Sigmoid colon (tissue), 4 donors: ENCODE measurements around the gene C14orf119.

ENCODE experiments used
- EP300 ChIP-seq, 4 donors: sonication (generic); formaldehyde crosslinking; IDR thresholded peaks; one replicate each; pipeline ENCODE4 v1.6.1; 2017; ENCODE audit warnings: antibody characterized with exemption in 4 of 4
- POLR2A ChIP-seq, 2 donors: fragments of 450-650 bp; IDR thresholded peaks; one replicate each; pipeline ENCODE4 v1.6.1; 2016; ENCODE audit warnings: antibody characterized with exemption in 2 of 2, mild to moderate bottlenecking in 2 of 2, moderate library complexity in 2 of 2
- POLR2AphosphoS5 ChIP-seq, 4 donors: sonication (generic); formaldehyde crosslinking; IDR thresholded peaks; one replicate each; pipeline ENCODE4 v1.6.1; 2017; ENCODE audit warnings: antibody characterized with exemption in 4 of 4

- TF ChIP-seq EP300 (IDR thresholded peaks at IDR 0.05): no peak
- no peak for TF ChIP-seq POLR2A (IDR thresholded peaks at IDR 0.05)
- no peak for TF ChIP-seq POLR2AphosphoS5 (IDR thresholded peaks at IDR 0.05)
These were observed 41.3 kb downstream of the C14orf119 start for GRCh38 chr14:23136566-23137133.
